ENCODE data around the gene ATP13A1.

The ATP13A1 gene

DNA sequence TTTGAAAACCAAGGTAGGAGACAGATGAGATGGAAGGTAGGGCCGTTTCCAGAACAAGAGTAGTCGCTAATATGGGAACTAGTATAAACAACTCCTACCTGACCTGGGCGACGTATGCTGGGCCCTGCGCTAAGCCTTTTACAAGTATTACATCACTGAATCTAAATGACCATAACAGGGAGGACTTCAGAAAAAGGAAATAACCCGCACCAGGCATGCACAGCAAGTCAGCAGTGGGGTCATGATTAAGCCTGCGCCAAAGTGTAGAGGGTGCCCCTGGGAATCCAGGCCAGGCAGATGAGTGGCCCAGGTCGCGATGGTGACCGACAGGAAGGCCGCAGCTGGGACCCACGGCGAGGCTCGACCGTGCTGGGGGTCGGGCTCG, 613 bp downstream of the ATP13A1 start:
- no peak for DNase-seq

DNA sequence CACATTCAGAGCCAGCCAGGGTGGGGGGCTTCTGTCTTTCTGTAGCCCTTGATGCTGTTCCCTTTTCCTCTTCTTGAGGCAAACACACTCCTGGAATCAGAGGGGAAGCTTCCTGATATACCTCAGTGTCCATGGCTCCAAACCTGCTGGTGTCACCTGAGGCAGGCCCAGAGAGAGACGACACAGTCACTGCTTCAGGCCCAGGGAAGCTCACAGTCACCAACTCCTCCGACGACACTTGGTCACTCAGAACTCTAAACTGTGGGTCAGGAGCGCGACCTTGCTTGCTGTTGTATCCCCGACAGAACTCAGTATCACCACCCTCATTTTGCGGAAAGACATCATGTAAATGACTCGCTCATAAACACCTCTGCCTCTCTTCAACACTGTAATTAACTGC, 1.1 kb downstream of the ATP13A1 start:
- no peak for DNase-seq

DNA sequence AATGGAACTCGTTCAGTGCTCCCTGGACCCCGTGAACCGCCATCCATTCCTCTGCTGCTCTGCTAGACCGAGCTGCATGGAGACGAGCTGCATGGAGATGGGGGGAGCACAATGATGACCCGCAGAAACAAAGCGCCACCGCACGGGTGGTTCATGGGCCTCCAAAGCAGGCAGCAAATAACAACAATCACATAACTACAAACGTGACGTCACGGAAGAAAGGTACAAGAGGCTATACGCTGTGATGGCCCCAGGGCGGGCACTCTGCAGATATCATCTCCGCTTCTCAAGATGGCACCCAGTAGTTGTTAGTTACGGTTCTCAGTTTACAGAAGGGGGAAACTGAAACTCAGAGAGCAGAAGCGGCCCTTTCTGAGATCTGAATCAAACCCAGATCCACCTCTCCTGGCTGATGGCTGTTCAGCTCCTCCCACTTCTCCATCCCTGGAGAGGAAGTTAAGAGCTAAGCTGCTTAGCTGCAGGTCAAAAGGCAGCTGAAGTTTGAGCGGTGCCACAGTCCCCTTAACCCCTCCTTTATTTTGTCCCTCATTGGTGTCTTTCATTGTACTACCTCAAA, 1.7 kb downstream of the ATP13A1 start:
- no peak for DNase-seq

DNA sequence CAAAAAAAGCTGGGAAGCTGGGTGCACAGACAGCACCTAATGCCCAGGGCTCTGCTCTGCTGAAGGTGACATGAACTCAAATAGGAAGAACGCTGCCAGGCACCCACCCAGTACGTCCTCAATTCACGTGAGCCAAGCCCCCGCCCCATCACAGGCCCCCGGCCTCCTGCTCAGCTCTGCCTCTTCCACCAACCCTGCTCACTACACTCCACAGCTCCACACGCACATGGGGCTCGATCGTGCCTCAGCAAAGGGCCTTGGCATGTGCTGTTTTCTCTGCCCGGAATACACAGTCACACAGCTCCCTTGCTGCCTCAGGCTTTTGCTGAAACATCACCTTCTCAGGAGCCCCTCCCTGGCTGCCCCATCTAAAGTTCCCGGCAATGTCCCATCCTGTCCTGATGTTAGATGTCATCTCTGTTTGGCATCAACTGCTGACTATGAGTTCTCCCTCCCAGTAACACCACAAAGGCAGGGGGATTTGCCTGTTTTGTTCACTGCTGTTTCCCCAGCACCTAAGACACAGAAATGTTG, 2.3 kb downstream of the ATP13A1 start:
- DNase-seq, result no peak

DNA sequence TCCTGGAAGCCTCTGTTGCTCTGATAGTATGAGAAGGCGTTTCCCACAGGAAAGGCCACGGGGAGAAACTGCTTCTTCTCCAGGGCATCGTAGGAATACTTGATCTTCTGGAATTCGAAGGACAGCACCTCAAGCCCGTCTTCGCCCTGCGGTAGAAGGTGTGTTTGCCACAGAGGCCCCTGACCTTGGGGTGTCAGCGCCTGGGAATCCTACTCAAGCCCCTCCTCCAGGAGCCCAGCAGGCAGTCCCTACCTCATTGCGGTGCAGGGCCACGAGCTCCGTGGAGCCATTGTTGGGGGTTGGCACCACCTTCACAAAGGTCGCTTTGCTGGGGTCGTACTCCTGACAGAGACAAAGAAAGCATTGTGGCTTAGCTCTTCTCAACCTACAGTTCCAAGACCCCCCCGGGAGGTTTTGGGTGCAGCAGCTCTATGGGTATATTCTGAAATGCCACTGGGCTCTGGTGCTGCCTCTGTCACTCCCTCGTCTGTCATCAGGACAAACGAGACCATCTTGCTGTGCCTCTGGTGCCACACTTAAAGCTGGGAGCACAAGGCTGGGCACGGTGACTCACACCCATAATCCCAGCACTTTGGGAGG, 3.7 kb downstream of the ATP13A1 start:
- DNase-seq, result no peak

DNA sequence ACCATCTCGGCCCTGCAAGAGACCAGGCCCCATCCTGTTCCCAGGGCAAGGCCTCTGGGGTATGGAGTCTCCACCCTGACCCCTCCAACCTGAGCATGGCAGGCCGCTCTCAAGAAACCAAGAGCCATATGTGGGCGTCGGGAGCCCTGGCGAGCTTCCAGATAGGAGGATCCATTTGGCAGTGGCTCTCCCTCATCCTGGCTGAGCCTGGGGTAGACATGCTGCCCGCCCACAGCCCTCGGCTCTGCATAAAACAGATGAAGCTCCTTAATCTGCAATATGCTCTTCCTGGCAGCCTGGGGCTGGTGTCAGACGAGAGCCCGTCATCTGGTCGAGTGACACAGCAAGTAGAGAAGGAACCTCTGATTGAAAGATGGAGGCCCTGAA, 6.1 kb downstream of the ATP13A1 start:
- DNase-seq, result no peak

DNA sequence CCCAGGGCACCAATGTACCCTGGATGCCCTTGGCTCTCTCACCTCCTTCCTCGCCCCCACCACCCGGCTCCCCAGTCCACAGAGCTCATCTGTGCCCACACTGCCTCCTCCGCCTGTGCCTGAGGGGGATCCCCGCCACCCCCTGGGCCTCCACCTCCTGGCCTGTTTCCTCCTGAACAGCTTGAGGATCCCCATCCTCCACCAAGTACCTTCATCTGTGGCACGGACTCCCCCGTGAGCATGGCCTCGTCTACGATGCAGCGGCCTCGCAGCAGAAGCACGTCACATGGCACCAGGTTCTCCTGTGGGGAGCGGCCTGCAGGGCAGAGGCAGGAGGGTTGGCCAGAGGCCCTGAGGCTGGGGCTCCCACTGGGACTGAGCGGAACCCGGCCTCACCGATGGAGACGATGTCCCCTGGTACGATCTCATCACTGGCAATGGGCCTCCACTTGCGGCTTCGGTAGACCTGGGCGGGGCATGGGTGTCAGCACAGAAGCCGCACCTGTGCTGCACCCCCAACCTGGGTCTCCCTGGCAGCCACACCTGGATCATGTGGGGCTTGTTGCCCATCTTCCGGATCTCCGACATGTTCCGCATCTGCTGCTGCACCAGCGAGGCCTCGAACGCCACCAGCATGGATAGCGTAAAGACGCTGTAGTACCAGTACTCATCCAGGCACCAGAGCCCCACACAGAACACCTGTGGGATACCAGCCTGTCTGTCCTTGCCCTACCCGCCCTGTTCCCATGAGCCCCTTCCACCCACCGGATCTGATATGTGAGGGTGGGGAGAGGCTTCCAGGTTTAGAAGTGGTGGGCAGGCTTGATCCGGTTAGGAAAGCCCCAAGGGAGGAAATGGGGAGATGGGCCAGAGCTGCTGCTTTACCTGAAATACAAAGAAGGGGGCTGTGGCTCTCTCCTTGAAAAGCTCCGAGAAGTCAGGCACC, 6.8 kb downstream of the ATP13A1 start:
- DNase-seq, result no peak

DNA sequence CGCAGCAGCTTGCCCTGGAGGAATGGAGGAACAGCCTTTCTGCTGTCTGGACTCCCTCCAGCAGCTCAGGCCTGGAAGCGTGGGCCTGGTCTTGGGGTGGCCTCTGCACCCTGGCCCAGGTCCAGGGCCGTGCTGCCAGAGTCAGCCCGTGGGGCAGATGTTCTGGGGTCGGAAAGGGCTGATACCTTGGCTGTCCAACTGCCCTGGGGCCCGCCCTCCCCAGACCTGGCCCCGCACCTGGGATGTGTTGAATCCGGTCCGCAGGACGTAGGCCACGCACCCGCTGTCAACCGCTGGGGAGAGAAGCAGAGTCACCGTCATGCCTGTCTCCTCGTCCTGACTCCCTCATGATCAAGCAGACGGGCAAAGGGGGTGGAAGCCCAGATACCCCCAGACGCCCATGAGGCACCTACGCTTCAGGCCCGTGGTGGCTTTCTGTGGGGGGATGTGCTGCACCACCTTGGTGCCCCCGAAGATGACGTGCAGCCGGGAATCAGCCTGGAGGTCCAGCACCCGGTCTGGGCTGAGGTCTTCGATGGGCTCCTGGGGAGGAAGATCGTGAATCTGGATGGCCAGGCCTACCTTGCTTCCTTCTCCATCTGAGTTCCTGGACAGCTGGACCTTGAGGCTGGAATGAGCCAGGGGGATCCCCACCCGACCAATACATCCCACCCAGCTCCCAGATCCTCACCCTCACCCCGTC, 7.7 kb downstream of the ATP13A1 start:
- no peak for DNase-seq

DNA sequence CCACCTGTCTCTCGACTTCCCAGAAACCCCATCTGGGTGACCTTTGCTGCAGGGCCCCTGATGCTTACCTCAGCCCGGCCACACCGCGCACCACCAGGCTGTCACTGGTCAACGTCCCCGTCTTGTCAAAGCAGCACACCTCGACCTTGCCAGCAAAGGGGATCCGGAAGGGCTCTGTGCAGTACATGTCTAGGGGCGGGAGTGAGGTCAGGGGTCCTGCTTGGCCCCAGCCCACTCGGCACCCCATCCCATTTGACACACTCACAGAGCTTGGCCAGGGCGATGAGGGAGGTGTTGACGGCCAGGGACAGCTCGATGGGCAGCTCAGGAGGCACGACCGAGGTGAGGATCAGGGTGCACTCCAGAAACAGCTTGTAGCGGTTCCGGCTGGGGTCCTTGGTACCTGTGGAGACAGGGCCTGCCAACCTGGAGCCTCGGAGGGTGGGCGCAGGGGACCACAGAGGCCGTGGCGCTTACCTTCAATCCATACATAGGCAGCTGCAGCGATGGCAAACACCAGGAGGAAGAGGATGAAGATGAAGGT, 8.4 kb downstream of the ATP13A1 start:
- DNase-seq, result no peak

DNA sequence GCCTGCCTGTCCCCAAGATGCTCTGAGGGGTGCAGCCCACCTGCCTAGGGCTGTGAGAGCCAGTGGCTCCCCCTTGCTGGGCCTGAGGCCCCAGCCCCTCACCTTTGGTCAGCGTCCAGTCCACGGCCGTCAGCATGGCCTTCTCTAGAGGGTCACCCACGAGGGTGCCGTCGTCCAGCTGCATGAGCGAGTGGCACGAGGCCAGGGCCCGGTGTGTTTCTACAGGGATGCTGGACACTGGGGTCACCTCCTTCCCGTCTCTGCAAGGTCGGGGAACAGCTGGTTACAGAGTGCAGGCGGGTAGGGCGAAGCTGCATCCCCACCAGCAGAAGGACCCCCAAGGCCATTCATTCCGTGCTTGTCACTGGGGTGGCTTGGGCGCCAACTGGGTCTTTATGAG, 9.0 kb downstream of the ATP13A1 start:
- DNase-seq, result no peak

DNA sequence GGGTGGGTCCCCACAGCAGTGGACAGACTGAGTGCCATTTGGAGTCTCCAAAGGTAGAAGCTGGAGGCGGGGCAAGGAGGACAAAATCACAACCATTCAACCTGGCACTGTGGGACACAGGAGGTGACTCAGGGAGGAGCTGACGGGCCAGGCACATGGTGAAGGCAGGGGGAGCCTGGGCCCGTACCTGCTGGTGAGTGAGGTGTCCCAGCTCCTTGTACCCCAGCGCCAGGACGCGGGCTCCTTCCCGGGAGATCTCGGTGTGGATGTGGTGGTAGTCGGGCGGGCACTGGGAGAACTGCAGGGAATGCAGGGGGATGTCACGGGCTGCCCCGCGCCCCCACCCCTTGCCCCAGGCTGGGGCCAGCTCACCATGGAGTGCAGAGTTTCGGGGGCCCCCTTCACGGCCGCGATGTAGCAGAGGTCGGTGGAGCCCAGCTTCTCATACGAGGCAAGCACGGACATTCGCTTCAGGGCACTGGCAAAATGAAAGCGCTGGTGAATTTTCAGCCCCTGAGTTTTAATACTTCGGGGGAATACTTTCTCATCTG, 9.8 kb downstream of the ATP13A1 start:
- no peak for DNase-seq

DNA sequence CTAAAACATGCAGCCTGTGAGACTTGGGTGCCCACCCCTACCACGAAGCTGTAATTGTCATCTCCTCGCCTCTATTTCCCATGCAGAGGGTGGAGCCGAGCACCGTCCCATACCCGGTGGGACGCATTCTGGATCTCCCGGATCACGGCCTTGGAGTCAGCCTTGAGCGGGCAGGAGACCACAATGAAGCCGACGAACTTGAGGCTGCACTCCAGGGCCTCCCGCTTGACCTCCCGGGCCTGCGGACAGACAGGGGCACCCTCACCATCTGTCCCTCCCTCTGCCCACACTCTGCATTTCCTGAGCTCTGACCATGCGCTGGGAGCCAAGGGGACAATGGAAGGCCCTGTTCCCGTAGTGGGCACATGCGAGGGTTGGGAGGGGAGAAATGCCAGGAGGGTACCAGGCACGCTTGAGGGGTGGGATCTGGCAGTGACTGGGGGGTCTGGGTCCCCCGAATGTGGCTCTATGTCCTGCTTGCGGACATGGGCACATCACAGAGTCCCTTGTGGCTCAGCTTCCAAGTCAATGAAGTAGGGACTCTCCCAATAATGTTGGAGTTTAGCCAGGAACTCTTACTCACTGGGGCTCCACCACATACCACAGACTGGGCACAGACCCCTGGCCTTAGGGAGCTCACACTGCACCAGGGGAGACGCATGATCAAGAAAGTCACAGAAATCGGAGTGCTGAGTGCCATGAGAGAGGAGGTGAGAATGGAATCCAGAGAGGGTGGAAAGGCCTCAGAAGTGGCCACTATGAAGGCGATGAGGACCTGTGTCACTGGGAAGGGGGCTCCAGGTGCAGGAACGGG, 10.8 kb downstream of the ATP13A1 start:
- peak; percentile 17 for DNase-seq

DNA sequence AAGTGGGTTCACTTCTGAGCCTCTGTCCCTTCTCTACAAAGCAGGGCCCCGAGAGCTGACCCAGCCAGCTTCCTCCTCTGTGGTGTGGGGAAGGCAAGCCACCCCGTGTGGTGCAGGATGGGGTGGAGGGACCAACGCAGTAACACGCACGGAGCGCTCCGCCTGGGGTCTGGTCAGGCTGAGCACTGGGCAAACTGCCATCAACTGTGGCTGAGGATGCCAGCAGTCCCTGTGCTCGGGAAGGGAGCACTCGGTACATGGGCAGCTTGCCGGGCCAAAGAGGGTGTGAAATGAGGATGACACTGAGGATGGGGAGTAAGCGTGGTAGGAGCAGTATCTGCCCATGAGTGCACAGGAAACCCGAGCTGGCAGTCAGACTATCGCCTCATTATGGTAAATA, 12.4 kb downstream of the ATP13A1 start:
- no peak for DNase-seq

DNA sequence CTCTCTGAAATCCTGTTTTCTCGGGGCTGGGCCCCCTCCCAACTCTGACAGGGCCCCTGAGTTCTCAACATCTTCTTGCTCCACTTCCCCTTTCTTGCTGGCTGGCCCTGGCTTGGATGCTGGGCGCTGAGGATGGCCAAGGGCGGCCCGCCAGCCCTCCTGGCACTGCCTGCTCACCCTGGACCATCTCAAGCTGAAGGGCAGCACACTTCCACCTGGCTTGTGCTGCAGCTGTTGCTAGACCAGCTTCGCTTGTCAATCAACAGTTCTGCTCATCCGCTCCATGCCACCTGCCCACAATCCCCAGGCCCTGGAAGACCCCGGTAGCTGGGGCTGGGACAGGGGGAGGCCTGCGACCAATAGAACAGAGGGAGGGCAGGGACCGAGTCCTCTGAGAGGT, 13.1 kb downstream of the ATP13A1 start:
- DNase-seq, result no peak

DNA sequence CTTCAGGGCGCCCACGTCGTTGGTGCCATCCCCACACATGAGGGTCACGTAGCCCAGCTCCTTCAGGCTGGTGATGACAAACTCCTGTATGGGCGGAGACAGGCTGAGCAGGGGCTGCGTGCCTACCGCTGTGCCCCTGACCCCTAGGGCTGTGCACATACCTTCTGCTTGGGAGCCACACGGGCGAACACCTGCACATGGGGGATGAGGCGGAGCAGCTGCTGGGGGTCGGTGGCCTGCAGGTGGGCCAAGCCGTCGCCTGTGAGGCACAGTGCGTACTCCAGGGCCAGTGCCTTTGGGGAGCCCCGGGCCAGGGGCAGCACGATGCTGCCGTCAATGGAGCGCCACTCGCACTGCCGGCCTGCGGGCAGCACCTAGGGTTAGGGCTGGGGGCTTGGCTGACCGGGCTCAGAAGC, 13.9 kb downstream of the ATP13A1 start:
- DNase-seq, result no peak

DNA sequence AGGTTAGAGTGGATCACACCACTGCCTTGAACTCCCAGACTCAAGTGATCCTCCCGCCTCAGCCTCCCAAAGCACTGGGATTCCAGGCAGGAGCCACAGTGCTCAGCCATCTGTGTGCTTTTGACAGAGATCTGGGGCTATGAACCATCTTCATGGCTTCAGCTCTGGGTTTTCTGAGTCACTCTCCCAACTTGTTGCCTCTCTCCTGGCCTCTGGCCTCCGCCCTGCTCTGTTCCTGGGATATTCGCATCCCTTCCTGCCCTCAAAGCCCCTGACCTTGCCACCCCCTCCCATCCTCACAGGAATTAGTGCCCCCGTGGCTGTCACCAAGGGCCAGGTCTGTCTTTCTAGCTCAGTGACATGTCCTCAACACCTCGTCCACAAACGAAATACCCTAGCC, 14.3 kb downstream of the ATP13A1 start:
- DNase-seq, result no peak

DNA sequence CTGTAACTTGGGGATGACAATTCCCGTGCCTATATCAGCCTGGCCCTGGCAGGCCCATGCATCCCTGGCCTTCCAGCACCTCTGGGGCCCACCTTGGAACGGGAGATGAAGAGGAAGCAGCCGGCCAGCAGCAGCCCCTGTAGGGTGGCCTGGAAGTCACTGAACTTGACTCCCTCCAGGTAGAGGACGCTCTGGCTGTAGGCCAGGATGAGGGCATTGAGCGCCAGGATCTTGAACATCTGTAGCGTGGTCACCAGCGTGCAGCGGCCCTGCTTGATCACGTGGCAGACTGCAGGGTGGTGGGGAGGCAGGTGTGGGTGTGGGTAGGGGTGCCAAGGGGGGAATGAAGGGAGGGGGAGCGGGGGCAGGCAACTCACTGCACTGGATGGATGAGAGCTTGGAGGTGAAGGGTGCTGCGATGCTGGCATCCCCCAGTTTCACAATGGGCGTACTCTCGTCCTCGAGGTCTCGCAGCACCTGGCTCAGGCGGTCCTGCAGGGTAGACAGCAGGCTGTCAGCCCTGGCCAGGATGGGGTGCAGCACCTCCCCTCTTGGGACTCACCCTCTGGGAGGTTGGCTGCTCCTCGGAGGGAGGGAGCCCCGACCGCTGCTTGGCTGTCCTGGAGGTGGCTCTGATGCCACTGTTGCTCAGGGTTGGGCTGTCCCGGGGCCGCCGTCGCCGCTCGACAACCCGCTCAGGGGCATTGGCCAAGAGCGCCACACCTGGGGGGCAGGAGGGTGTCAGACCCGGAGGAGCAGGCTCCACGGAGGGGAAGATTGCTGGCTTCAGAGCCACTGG, 16.2 kb downstream of the ATP13A1 start:
- no peak for DNase-seq

DNA sequence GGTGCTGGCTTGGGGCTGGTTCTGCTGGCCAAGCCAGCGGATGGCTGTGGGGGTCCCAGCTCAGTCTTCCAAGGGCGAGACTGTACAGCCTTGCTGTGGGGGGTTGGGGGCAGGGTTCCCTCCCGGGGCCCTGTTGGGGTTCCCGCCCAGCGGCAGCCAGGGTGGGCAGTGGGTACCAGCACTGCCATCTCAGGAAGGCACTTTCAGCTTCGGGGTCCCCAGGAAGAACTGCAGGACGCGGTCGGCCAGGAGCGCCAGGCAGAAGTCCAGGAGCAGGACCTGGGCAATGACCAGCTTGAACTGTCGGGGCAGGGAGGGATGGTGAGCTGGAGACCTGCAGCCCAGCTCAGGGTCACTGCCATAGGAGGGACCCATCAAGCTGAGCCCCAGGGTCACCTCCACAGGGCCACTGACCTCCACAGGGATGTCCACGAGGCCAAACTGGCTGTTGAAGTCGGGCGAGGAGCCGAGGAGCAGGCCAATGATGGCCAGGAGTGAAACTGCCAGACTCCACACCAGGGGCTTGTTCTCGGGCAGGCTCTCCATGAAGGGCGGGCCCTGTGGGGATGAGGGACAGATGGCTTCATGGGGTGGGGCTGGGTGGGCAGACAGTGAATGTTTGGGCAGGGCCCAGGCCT, 18.1 kb downstream of the ATP13A1 start:
- DNase-seq, result no peak

DNA sequence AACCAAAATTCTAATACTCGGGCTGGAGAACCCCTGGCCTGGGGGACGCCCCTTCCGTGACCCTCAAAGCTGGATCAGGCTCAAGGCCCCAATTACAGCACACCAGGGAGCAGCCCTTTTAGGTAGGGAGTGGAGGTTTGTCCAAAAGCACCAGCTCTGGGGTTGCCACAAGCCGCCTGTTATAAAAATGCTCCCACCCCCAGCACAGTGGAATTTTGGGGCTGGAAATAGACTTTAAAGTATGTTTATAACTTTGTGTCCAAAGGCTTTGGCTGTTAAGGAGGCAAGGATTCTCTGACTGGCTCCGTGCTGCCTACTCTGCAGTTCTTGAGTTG, 19.5 kb downstream of the ATP13A1 start:
- DNase-seq, result no peak

All from fibroblast of skin of back (primary cell).